Measurements from ENCODE around the gene CEBPB.

CEBPB gene

GRCh38 chr20:50230184-50230583 is 39.6 kb downstream of the CEBPB start:
- no peak for DNase-seq

DNA sequence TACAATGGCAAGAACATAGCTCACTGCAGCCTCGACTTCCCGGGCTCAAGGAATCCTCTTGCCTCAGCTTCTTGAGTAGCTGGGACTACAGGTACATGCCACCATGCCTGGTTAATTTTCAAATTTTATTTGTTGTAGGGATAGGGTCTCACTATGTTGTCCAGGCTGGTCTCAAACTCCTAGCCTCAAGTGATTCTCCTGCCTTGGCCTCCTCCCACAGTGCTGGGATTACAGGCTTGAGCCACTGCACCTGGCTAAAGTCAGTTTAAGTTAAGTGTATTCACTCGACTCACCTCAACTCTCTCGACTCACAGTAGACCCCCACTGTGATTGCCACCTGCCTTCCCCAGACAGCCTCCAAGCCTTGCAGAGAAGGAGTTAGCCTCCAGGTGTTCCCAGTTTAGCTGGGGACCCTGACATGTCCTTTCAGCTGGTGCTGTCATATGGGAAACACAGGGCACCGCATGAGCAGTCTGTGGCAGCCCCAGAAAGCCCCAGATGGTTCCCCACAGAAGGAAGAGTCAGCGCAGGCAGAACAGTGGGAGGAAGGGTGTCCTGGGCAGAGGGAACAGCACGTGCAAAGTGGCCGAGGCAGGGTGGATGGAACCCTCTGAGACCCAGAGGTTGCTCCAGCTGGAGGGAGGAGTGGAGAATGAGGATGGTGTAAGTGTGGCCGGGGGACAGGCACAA is 40.4 kb downstream of the CEBPB start:
- no peak for DNase-seq

DNA sequence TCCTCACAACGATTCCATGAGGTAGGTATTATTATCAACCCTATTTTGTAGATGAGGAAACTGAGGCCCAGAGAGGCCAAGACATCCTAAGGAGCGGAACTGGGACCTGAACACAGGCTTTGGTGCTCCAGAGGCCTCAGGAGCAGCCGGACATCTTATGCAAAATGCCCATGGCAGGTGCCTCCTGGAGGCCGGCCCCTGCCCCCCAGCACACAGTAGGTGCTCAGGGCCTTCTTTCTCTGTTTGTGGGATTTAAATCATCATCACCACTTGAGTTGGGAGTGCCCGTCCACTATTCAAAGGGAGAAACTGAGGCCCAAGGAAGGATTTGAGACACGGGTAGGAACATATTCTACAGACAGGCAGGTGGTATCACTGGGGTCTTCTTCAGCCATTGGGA is 41.2 kb downstream of the CEBPB start:
- DNase-seq, result no peak

GRCh38 chr20:50232651-50233324 is 42.2 kb downstream of the CEBPB start:
- no peak for DNase-seq

DNA sequence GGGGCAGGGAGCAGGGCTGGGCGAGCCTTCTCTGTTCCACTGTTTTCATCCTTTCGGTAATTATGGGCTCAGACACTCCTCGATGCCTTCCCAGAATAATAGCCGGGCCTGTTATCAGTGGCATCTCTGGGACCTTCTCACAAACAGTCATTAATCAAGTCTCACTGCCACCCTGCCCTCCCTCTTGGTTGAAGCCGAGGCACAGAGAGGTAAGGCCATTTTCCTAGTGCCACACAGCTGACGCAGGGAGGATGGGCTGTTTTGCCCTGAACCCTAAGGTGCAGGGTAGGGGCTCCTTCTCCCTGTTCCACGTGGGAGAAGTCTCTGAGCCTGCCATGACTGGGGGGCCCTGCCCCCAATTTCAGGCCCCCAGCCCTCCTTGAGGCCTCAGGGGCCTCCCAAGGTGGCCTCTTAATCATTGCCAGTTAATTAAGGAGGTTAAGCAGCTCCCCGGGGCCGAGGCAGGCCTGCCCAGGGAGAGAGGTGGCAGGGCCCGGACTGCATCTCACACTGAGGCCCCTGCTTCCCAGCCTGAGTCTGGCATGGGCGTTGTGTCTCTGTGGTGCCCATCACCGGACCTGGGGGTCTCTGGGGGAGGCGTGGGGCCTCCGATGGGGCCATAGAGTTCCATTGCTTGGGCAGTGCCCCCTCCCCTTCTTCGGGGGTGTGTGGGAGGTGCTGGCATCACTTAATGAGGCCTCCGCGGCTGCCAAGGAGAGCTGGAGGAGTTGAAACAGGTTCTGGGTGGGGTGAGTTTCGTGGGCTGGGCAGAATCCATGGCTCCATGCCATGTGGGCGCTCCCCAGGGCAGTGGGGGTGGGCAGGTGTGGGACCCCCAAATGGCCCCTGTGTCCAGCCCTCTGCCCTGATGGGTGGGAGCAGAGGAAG is 42.9 kb downstream of the CEBPB start:
- DNase-seq, result no peak

- no peak for DNase-seq
Measured at GRCh38 chr20:50234288-50234687, 43.7 kb downstream of the CEBPB start.

GRCh38 chr20:50237349-50237748 is 46.7 kb downstream of the CEBPB start:
- DNase-seq, result no peak

- DNase-seq, result no peak
Measured at GRCh38 chr20:50238081-50238800, 47.6 kb downstream of the CEBPB start.

- no peak for DNase-seq
Measured at GRCh38 chr20:50240092-50240491, 49.5 kb downstream of the CEBPB start.

GRCh38 chr20:50242178-50242514 is 51.5 kb downstream of the CEBPB start:
- no peak for DNase-seq

Data from hematopoietic multipotent progenitor cell treated with erythropoietin and hydrocortisone succinate and interleukin-3 and kit ligand, for 8 days (in vitro differentiated cells).